HUES48 (cell line): ENCODE results near the gene ZGRF1.

Source experiments
- H3K27ac ChIP-seq: one replicate; pipeline ENCODE4 v1.7.0; 2013; ENCODE audit warnings: low read depth, low read length, inconsistent platforms
- H3K27me3 ChIP-seq: 2 replicates; pipeline ENCODE4 v1.6.1; 2013; ENCODE audit warnings: mild to moderate bottlenecking, low read length; ENCODE audit not compliant: control insufficient read depth, insufficient read depth
- H3K36me3 ChIP-seq: 2 replicates; pipeline ENCODE4 v1.6.1; 2013; ENCODE audit warnings: low read length; ENCODE audit not compliant: control insufficient read depth, insufficient read depth
- H3K4me1 ChIP-seq: 2 replicates; pipeline ENCODE4 v1.6.1; 2013; ENCODE audit warnings: mild to moderate bottlenecking, low read length; ENCODE audit not compliant: control insufficient read depth, insufficient read depth
- H3K4me3 ChIP-seq: 2 replicates; pipeline ENCODE4 v1.5.1; 2013; ENCODE audit warnings: mild to moderate bottlenecking, low read depth, low read length
- H3K9ac ChIP-seq: 2 replicates; pipeline ENCODE4 v1.6.1; 2013; ENCODE audit warnings: mild to moderate bottlenecking, low read depth, low read length, moderate library complexity
- H3K9me3 ChIP-seq: 2 replicates; pipeline ENCODE4 v1.6.1; 2013; ENCODE audit warnings: low read length; ENCODE audit not compliant: control insufficient read depth, insufficient read depth

ZGRF1 gene

DNA sequence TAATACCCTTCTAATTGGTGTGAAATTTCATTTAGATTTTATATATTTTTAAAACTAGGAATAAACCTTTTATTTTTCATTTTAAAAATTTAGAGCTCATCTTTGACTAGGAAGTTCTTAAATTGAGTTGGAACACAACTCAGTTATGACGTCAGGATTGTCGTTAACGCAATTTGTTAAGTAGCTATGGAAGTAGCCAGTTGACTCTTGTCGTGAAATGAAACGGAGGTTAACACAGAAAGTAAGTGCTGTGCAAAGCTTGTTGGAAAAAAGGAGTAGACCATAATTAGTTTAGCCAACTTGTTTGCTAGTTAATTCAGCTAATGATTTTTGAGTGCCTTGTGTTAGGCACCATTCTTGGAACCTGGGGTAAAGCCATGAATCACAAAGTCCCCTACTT is 18.6 kb upstream of the ZGRF1 start:
- peak overlapping the region; percentile 44; the same call in 1 of the 2 replicates for H3K9ac ChIP-seq
- H3K4me3 ChIP-seq: peak overlapping the region; percentile 37; the same call in 1 of the 2 replicates
- peak overlapping the region; percentile 99 for H3K27ac ChIP-seq
- no peaks in the 10 kb centered on the region for H3K27me3 ChIP-seq
- peaks cover 50% of the 10 kb centered on the region for H3K4me1 ChIP-seq
- peaks cover 40% of the 10 kb centered on the region for H3K36me3 ChIP-seq
- H3K9me3 ChIP-seq: no peaks in the 10 kb centered on the region

DNA sequence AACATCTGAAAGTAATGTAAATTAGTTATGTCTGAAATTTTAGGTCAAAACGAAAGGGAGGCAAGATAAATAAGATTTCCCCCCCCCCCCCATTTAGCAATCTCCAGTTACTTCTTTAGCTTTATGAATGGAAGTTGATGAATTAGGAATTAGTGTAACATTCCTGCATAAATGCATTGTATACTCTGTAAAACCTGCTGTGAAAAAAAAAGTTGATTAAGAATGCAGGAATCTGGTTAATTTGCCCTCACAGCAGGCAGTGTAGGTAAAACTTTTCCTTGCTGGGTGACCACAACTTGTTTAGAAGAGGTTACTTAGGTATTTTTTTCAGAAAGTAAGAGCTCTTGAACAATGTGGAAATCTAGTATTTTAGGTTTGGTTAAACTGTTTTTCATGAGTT is 15.5 kb upstream of the ZGRF1 start:
- H3K36me3 ChIP-seq: peaks cover 39% of the 10 kb centered on the region
- peak overlapping the region; percentile 72 for H3K9ac ChIP-seq
- H3K9me3 ChIP-seq: no peaks in the 10 kb centered on the region
- H3K4me3 ChIP-seq: peak overlapping the region; percentile 77
- no peaks in the 10 kb centered on the region for H3K27me3 ChIP-seq
- peak overlapping the region; percentile 99 for H3K27ac ChIP-seq
- H3K4me1 ChIP-seq: peaks cover 63% of the 10 kb centered on the region

DNA sequence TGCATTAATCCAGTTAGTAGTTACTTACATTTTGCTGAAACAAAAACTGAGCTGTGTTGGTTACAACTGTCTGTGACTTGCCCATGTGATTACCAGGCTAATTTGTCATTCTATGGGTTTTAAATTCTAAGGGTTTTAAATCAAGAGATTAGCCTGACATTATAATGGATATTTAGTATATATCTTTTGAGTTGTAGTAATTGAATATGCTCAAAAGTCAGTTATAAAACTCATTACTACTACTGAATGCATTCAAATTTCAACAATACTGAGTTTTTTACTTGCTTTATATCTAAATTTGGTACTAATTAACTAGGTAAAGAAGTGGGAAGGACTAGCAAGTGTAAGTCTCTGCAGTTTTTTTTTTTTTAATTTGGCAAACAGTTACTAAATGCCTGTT is 14.9 kb upstream of the ZGRF1 start:
- no peaks in the 10 kb centered on the region for H3K27me3 ChIP-seq
- H3K4me1 ChIP-seq: peaks cover 63% of the 10 kb centered on the region
- H3K9ac ChIP-seq: peak overlapping the region; percentile 72
- peak overlapping the region; percentile 77 for H3K4me3 ChIP-seq
- H3K36me3 ChIP-seq: peaks cover 39% of the 10 kb centered on the region
- H3K9me3 ChIP-seq: 0 out of 2 replicates have a peak, but pooled peaks cover 2% of the 10 kb centered on the region
- H3K27ac ChIP-seq: peak overlapping the region; percentile 99

DNA sequence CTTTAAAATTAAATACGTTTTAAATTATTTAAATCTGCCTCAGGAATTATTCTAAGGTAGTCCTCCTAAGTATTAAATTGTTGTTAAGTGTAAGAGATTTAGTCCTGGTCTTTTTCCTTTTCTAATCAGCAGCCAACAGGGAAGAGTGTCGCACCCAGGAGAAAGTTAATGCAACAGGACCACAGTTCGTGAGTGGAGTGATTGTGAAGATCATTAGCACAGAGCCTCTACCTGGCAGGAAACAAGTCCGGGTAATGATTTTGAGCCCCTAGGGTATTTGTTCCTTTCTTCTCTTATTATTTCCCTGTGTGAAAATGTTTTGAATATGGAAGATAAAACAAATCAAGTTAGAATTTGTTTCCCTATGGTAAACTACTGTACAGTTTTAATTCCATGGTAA is 13.6 kb upstream of the ZGRF1 start:
- H3K36me3 ChIP-seq: peaks cover 35% of the 10 kb centered on the region
- H3K27ac ChIP-seq: peak overlapping the region; percentile 99
- 0 out of 2 replicates have a peak, but pooled peaks cover 2% of the 10 kb centered on the region for H3K9me3 ChIP-seq
- no peaks in the 10 kb centered on the region for H3K27me3 ChIP-seq
- peaks cover 55% of the 10 kb centered on the region for H3K4me1 ChIP-seq
- peak overlapping the region; percentile 77 for H3K4me3 ChIP-seq
- peak overlapping the region; percentile 72 for H3K9ac ChIP-seq

DNA sequence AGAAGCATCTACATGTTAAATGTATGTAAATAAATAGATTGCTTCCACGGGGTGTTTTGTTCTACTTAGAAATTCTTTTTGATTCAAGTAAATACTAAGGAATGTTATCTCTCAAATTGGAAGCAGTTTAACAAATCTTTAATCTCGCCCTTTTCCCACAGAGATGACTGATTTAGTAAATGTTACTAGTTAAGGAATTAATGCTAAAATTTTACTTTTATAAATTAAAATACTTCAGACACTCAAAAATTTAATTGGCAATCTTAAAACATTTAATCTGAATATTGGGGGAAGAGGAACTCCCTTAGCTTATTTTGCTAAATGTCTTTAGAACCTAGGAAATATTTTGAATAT is 12.3 kb upstream of the ZGRF1 start:
- Histone ChIP-seq H3K4me3 (peak overlapping the region; percentile 77), H3K27me3 (no peaks in the 10 kb centered on the region), H3K4me1 (peaks cover 42% of the 10 kb centered on the region), H3K9ac (peak overlapping the region; percentile 72), H3K9me3 (0 out of 2 replicates have a peak, but pooled peaks cover 2% of the 10 kb centered on the region), H3K27ac (peak overlapping the region; percentile 99), H3K36me3 (peaks cover 32% of the 10 kb centered on the region)

DNA sequence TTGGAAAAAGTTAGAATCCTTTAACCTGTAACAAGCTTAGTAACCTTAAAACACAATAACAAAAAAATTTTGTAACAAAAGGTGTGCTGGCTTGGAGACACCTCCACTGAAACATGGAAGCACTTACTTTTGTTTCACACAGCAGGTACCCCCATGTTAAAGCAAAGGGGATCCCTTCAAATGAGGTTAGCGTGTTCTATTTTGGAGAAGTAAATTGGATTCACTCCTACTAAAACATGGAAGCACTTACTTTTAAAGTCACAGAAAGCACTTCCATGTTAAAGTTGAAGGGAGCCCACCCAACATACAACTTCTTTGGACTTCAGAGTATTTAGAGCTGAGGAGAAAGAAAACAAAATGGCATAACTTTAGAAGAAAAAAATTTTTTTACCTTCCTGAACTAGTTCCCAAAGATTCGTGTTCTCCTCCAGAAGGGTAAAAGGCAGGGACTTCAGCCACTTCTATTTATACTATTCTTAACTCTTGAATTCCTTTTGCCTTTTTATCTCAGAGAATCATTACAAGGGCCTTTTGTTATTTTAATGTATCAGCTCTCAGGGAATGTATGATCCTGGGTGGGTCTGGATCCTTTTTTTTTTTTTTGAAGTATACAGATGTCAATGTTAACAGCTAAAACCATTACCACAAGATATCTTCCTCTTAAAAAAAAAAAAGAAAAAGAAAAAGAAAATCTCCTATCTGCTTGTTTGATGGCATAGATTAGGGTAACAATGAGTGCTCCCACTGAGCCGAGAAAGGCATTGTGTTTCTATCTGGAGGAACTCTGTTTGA is 11.8 kb upstream of the ZGRF1 start:
- Histone ChIP-seq H3K9me3 (0 out of 2 replicates have a peak, but pooled peaks cover 2% of the 10 kb centered on the region), H3K27ac (peak overlapping the region; percentile 99), H3K9ac (peak overlapping the region; percentile 99), H3K4me3 (peak overlapping the region; percentile 77), H3K27me3 (no peaks in the 10 kb centered on the region), H3K36me3 (peaks cover 27% of the 10 kb centered on the region), H3K4me1 (peaks cover 37% of the 10 kb centered on the region)

DNA sequence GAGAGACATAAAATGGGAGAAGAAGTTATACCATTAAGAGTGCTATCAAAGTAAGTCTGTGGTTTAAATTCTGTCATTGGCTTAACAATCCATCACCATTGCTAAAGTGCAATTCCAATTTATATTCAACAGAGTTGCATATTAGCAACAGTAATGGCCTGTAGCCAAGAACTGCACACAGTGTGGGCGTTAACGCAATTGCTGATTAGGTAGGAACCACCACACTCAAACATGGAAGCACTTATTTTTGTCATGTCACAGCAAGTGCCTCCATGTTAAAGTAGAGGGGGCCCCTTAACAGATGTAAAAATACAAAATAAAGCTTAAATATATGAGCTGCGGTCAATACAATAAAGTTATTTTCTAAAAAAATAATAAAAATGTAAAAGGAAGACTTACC is 11.1 kb upstream of the ZGRF1 start:
- Histone ChIP-seq H3K27ac (peak overlapping the region; percentile 99), H3K4me1 (peaks cover 32% of the 10 kb centered on the region), H3K27me3 (no peaks in the 10 kb centered on the region), H3K36me3 (peaks cover 29% of the 10 kb centered on the region), H3K9ac (peak overlapping the region; percentile 99), H3K4me3 (peak overlapping the region; percentile 77), H3K9me3 (0 out of 2 replicates have a peak, but pooled peaks cover 2% of the 10 kb centered on the region)

DNA sequence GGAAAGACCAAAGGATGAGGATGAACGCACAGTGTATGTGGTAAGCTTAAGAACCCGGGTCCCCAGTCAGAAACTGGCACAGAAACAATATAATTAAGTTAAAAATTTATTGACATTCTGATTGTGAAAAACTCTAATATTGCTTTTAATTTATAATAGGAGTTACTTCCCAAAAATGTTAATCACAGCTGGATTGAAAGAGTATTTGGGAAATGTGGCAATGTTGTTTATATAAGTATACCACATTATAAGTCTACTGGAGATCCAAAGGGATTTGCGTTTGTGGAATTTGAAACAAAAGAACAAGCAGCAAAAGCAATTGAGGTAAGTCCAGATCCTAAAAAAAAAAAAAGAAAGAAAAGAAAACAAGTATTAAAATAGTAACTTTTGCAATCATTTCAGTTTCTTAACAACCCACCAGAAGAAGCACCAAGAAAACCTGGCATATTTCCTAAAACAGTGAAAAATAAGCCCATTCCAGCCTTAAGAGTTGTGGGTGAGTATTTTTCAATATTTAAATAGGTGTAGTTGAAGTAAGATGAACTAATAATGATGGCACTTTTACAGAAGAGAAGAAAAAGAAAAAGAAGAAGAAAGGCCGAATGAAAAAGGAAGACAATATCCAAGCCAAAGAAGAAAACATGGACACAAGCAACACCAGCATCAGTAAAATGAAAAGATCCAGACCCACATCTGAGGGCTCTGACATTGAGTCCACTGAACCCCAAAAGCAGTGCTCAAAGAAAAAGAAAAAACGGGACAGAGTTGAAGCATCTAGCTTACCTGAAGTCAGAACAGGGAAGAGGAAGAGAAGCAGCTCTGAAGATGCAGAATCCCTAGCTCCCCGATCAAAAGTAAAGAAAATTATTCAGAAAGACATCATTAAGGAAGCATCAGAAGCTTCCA is 10.2 kb upstream of the ZGRF1 start:
- Histone ChIP-seq H3K36me3 (peaks cover 38% of the 10 kb centered on the region), H3K27ac (peak overlapping the region; percentile 99), H3K4me3 (peak overlapping the region; percentile 77), H3K27me3 (no peaks in the 10 kb centered on the region), H3K9ac (peak overlapping the region; percentile 99), H3K9me3 (0 out of 2 replicates have a peak, but pooled peaks cover 2% of the 10 kb centered on the region), H3K4me1 (peaks cover 28% of the 10 kb centered on the region)

DNA sequence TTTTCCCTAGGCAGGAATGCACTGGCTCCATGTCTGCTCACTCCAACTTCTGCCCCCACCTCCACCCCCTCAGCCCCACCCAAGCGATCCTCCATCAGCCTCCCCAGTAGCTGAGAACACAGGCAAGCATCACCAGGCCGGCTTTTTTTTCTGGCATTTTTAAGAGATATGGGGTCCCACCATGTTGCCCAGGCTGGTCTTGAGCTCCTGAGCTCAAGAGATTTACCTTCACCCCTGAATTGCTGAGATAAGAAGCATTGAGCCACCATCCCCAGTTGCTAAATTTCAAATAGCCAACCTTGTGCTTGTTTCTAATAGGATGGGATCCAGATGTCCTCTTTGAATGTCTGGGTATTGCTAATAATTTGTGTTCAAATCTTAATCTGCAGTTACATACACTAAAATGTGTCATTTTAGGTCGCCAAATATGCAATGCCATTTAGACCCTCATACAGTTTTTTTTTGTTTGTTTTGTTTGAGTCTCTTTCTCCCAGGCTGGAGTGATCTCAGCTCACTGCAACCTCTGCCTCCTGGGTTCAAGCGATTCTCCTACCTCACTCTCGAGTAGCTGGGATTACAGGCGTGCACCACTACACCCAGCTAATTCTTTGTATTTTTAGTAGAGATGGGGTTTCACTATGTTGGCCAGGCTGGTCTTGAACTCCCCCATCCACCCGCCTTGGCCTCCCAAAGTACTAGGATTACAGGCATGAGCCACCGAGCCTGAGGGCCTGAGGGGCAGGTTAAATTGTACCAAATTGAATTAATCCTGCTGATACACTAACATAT is 9.0 kb upstream of the ZGRF1 start:
- H3K9me3 ChIP-seq: 0 out of 2 replicates have a peak, but pooled peaks cover 2% of the 10 kb centered on the region
- H3K9ac ChIP-seq: peak overlapping the region; percentile 99
- H3K36me3 ChIP-seq: peaks cover 41% of the 10 kb centered on the region
- peak overlapping the region; percentile 77 for H3K4me3 ChIP-seq
- H3K27me3 ChIP-seq: no peaks in the 10 kb centered on the region
- H3K27ac ChIP-seq: peak overlapping the region; percentile 99
- H3K4me1 ChIP-seq: peaks cover 17% of the 10 kb centered on the region
